Fibroblast of pulmonary artery (primary cell): ENCODE data around the gene LSAMP.

Experiments
- DNase-seq: peaks from one replicate; pipeline ENCODE4 v3.0.0-alpha.2; 2010; ENCODE audit warnings: low read depth
- H3K4me3 ChIP-seq: replicated peaks from 2 replicates; pipeline ENCODE4 v1.5.1; 2011; ENCODE audit warnings: low read depth, mild to moderate bottlenecking, control low read depth, low read length, moderate library complexity
- TF ChIP-seq, protein P1 (sequence below): IDR thresholded peaks from 2 replicates; pipeline ENCODE4 v1.5.1; 2011; ENCODE audit warnings: mild to moderate bottlenecking, control low read depth, low read length, inconsistent platforms; ENCODE audit errors: missing control alignments

LSAMP gene

DNA sequence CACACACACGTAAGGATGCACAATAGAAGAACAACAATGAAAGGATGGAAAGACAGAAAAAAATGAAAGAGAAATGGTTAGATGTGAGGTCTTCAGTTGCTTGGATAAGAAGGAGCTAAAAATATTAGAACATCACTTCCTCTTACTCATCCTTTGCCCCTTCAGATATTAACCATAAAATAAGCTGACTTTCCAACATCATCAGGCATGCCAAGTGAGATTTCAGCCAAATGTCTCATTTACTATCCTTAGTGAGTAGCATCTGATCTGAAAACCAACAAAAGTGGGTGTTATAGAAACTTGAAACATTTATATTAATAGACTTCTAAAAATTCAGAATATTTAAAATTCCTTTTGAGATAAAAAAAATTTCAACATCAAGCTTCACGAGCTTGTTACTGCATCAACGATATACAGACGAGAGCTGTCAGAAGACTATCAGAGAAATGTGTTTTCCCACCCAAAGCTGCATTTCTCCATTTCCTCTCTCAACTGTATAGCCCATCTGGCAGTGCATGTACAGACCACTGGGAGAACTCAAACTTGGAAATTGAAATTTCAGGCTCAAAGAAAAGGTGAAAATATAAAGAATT, 25.4 kb upstream of the LSAMP start:
- no peak overlapping the region for H3K4me3 ChIP-seq
- TF ChIP-seq, protein P1, sequence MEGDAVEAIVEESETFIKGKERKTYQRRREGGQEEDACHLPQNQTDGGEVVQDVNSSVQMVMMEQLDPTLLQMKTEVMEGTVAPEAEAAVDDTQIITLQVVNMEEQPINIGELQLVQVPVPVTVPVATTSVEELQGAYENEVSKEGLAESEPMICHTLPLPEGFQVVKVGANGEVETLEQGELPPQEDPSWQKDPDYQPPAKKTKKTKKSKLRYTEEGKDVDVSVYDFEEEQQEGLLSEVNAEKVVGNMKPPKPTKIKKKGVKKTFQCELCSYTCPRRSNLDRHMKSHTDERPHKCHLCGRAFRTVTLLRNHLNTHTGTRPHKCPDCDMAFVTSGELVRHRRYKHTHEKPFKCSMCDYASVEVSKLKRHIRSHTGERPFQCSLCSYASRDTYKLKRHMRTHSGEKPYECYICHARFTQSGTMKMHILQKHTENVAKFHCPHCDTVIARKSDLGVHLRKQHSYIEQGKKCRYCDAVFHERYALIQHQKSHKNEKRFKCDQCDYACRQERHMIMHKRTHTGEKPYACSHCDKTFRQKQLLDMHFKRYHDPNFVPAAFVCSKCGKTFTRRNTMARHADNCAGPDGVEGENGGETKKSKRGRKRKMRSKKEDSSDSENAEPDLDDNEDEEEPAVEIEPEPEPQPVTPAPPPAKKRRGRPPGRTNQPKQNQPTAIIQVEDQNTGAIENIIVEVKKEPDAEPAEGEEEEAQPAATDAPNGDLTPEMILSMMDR = no peak
- DNase-seq = no peak

DNA sequence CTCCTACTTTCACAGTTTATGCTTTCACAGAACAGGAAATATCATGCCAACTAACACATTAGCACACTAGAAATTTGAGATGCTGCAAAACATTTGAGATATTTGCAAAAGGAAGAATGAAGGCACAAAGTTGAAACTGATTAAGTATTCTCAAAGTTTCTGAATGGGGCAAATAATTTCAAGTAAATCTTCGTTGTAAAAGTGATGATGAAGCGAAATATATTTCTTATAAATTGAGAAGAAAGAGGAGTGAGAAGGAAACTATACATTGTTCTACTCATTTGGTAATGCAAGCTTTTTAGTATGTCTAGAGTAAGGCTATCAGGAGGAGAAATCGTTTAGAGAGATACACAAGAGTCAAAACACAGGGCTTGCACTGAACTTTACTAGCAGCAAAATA, 24.3 kb upstream of the LSAMP start:
- no peak overlapping the region for H3K4me3 ChIP-seq
- TF ChIP-seq, protein P1 = no peak
- DNase-seq = no peak

DNA sequence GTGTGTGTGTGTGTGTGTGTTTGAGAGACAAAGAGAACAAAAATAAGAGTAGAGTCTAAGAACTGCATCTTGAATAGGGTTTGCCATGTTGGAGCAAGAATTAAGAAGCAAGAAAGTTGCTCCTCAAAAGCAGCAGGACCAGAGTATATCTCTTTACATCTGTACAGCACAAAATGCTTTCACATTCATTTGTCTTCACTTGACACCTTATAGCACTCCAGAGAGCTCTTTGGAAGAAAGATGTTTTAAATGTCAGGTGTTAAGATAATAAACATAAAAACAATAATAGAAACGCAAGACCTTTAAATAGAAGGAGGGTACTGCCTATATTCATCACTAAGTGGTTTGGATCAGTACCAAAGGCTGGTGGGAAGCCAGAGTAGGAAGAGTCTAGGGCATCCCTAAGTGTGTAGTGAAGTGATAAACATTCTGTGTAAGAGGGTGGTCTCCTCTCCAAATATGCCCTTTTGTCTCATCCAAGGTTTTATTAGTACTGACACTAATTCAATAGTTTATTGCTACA, 19.1 kb upstream of the LSAMP start:
- DNase-seq = no peak
- TF ChIP-seq, protein P1 = no peak
- H3K4me3 ChIP-seq = no peak overlapping the region

DNA sequence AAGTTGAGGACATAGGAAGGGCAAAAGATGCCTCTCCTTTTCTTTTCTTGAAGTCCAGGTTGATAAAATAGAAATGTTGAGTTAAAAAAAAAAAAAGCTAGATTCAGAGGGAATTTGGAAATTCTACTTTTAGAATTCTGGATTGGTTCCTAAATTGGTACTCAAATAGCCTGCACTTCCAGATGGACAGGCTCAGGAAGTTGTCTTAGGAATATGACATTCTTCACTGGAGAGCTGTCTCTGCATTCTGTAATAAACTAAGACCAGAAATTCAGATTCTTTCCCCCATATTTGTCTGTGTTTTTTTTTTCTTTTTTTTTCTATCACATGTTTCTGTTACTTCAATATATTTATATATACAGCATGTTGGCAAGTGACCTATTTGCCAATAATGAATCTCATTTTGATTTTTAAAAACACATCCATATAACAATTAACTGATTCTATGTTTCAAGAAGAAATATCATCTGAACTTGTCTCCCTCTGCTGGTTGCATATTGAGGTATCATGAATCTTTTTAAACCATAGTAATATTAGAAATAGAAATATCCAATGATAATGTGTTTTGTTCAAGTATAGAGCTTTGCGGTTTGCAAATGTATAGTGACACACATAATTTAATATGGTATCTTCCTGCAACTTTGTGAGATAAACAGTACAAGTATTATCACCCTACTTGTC, 8.5 kb upstream of the LSAMP start:
- no peak overlapping the region for H3K4me3 ChIP-seq
- TF ChIP-seq, protein P1 = peak; percentile 29
- peak; percentile 34 for DNase-seq

DNA sequence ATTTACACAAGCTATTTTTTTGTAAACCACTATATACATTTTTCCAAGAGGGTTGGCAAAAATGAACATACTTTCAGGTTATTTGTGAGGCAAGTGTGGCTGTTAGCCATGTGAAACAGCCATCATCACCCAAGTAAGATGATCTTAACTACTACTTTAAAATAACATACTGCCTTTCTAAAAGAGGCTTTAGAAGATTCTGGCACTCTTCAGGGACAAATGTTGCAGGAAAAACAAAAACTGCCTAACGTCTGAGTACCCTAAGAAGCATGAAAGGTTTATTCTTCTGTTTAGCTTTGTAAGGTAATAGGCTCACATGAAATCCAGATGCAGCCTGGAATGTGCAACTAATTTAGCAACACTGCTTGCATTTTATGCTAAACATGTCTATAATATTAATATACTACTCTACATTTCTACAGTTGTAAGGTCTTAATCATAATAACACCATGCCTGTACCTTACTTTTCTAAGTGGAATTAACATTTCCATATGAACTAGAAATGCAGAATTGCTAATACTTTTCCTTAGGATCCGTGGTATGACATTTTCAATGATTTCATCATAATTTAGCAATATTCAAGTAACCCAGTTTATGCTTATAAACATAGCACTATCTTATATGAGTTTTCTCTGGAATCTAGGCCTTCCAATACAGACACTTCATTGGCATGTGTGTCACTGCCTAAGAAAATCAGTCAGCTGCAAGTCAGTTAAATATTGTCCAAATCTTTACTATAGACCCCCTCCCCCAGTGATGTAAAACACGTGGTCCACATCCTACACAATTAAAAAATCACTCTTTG, 4.5 kb upstream of the LSAMP start:
- TF ChIP-seq, protein P1 = no peak
- no peak for DNase-seq
- H3K4me3 ChIP-seq = no peak overlapping the region

DNA sequence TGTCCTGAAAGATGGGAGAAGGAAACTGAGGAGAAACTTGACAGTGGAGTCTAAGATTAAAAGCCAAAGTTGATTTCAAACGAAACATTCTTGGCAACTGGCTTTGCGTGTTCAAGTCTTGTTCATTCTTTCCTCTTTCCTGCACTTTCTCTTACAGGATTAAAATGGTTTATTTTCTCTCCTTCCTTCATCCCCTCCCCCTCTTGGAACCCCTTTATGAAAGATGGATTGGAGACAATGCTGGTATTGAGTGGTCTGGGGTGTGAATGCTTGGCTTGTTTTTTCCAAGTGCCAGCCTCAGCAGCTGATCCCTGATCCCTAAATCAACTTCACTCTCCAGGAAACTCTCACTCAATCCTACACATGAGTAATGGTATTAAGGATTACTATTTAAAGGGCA, 703 bp upstream of the LSAMP start:
- no peak for DNase-seq
- TF ChIP-seq, protein P1 = no peak
- no peak overlapping the region for H3K4me3 ChIP-seq
